Measurements from ENCODE around the gene CDC25A.

GRCh38 chr3:48180531-48181253, 7.5 kb downstream of the CDC25A start:
- TF ChIP-seq, protein P1, sequence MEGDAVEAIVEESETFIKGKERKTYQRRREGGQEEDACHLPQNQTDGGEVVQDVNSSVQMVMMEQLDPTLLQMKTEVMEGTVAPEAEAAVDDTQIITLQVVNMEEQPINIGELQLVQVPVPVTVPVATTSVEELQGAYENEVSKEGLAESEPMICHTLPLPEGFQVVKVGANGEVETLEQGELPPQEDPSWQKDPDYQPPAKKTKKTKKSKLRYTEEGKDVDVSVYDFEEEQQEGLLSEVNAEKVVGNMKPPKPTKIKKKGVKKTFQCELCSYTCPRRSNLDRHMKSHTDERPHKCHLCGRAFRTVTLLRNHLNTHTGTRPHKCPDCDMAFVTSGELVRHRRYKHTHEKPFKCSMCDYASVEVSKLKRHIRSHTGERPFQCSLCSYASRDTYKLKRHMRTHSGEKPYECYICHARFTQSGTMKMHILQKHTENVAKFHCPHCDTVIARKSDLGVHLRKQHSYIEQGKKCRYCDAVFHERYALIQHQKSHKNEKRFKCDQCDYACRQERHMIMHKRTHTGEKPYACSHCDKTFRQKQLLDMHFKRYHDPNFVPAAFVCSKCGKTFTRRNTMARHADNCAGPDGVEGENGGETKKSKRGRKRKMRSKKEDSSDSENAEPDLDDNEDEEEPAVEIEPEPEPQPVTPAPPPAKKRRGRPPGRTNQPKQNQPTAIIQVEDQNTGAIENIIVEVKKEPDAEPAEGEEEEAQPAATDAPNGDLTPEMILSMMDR (IDR thresholded peaks at IDR 0.05): no peak
- no peak for TF ChIP-seq POLR2A (IDR thresholded peaks at IDR 0.05)
